Mesenchymal stem cell (in vitro differentiated cells and primary cell): ENCODE measurements around the gene FHOD3.

Source experiments
- DNase-seq: peaks from one replicate; pipeline ENCODE4 v3.0.0-alpha.2; 2013
- H2AFZ ChIP-seq: one replicate; pipeline ENCODE4 v1.6.1; 2013; ENCODE audit warnings: low read depth, mild to moderate bottlenecking, control low read depth, inconsistent platforms, low read length, moderate library complexity
- H2AK5ac ChIP-seq: 2 replicates; pipeline ENCODE4 v1.6.1; 2013; ENCODE audit warnings: low read length, moderate library complexity, mild to moderate bottlenecking, inconsistent platforms; ENCODE audit not compliant: severe bottlenecking
- H2BK120ac ChIP-seq: one replicate; pipeline ENCODE4 v1.6.1; 2013; ENCODE audit warnings: low read depth, mild to moderate bottlenecking, inconsistent platforms, low read length, moderate library complexity
- H2BK12ac ChIP-seq, 2 experiments: one replicate each; pipeline ENCODE4 v1.6.1; 2013; ENCODE audit warnings: inconsistent platforms in 2 of 2, low read length in 2 of 2, mild to moderate bottlenecking in 2 of 2, moderate library complexity in 2 of 2, control low read depth in 1 of 2
- H2BK15ac ChIP-seq: one replicate; pipeline ENCODE4 v1.6.1; 2013; ENCODE audit warnings: mild to moderate bottlenecking, low read depth, inconsistent platforms; ENCODE audit not compliant: poor library complexity, severe bottlenecking
- H2BK5ac ChIP-seq: 2 replicates; pipeline ENCODE4 v1.6.1; 2013; ENCODE audit warnings: low read depth, mild to moderate bottlenecking, low read length, control low read depth, inconsistent platforms; ENCODE audit not compliant: poor library complexity, severe bottlenecking
- H3K14ac ChIP-seq, 2 experiments: one replicate each; pipeline ENCODE4 v1.6.1; 2013; ENCODE audit warnings: inconsistent platforms in 2 of 2, low read length in 2 of 2, control low read depth in 1 of 2, mild to moderate bottlenecking in 1 of 2, moderate library complexity in 1 of 2
- H3K18ac ChIP-seq, 2 experiments: one replicate each; pipeline ENCODE4 v1.6.1; 2013; ENCODE audit warnings: inconsistent platforms in 2 of 2, low read length in 2 of 2, control low read depth in 1 of 2, low read depth in 1 of 2, mild to moderate bottlenecking in 1 of 2
- H3K23ac ChIP-seq, 2 experiments: one replicate each; pipeline ENCODE4 v1.6.1; 2013; ENCODE audit warnings: inconsistent platforms in 2 of 2, low read length in 2 of 2, mild to moderate bottlenecking in 2 of 2, moderate library complexity in 2 of 2, control low read depth in 1 of 2
- H3K27ac ChIP-seq: 2 replicates; pipeline ENCODE4 v1.5.1; 2013; ENCODE audit warnings: mild to moderate bottlenecking, moderate library complexity, low read length, control low read depth, inconsistent platforms; ENCODE audit not compliant: poor library complexity, severe bottlenecking
- H3K27me3 ChIP-seq, 2 experiments: 2 replicates each; pipeline versions ENCODE4 v1.6.1 to v1.7.0; 2013; ENCODE audit warnings: low read length in 2 of 2, mild to moderate bottlenecking in 2 of 2, moderate library complexity in 2 of 2, control low read depth in 1 of 2, inconsistent platforms in 1 of 2; ENCODE audit not compliant: control insufficient read depth in 1 of 2, insufficient read depth in 1 of 2
- H3K36me3 ChIP-seq, 2 experiments: 2 replicates each; pipeline versions ENCODE4 v1.6.1 to v1.7.0; 2013; ENCODE audit warnings: low read length in 2 of 2, control low read depth in 1 of 2, inconsistent platforms in 1 of 2, low read depth in 1 of 2, mild to moderate bottlenecking in 1 of 2; ENCODE audit not compliant: insufficient read depth in 2 of 2, control insufficient read depth in 1 of 2
- H3K4ac ChIP-seq, 2 experiments: one replicate each; pipeline ENCODE4 v1.6.1; 2013; ENCODE audit warnings: inconsistent platforms in 2 of 2, low read length in 2 of 2, mild to moderate bottlenecking in 2 of 2, moderate library complexity in 2 of 2, control low read depth in 1 of 2, low read depth in 1 of 2
- H3K4me1 ChIP-seq: 2 replicates; pipeline ENCODE4 v1.6.1; 2013; ENCODE audit warnings: low read depth, low read length, control low read depth; ENCODE audit not compliant: control insufficient read depth, insufficient read depth
- H3K4me2 ChIP-seq: 2 replicates; pipeline ENCODE4 v1.6.1; 2013; ENCODE audit warnings: low read length, mild to moderate bottlenecking, inconsistent platforms; ENCODE audit not compliant: poor library complexity, severe bottlenecking
- H3K4me3 ChIP-seq, 2 experiments: 2 replicates each; pipeline versions ENCODE4 v1.5.1 to v1.7.0; 2013; ENCODE audit warnings: low read length in 2 of 2, mild to moderate bottlenecking in 2 of 2, control low read depth in 1 of 2, low read depth in 1 of 2; ENCODE audit not compliant: insufficient read depth in 1 of 2
- H3K79me1 ChIP-seq: replicated peaks from 2 replicates; pipeline ENCODE4 v1.6.1; 2013; ENCODE audit warnings: mild to moderate bottlenecking, control low read depth, low read length, inconsistent platforms; ENCODE audit not compliant: poor library complexity, severe bottlenecking
- H3K9ac ChIP-seq: 2 replicates; pipeline ENCODE4 v1.7.0; 2013; ENCODE audit warnings: mild to moderate bottlenecking, low read length, moderate library complexity
- H3K9me3 ChIP-seq: 2 replicates; pipeline ENCODE4 v1.7.0; 2013; ENCODE audit warnings: mild to moderate bottlenecking, low read length; ENCODE audit not compliant: control insufficient read depth
- H4K8ac ChIP-seq: one replicate; pipeline ENCODE4 v1.6.1; 2013; ENCODE audit warnings: inconsistent platforms, mild to moderate bottlenecking, low read length, moderate library complexity
- H4K91ac ChIP-seq: one replicate; pipeline ENCODE4 v1.6.1; 2013; ENCODE audit warnings: mild to moderate bottlenecking, low read length, inconsistent platforms
- WGBS: methylation state at CpG from one replicate; pipeline ENCODE4 v1.1.7; 2013; ENCODE audit warnings: mixed read lengths; 5-methylcytosine and 5-hydroxymethylcytosine counted together

Gene FHOD3

DNA sequence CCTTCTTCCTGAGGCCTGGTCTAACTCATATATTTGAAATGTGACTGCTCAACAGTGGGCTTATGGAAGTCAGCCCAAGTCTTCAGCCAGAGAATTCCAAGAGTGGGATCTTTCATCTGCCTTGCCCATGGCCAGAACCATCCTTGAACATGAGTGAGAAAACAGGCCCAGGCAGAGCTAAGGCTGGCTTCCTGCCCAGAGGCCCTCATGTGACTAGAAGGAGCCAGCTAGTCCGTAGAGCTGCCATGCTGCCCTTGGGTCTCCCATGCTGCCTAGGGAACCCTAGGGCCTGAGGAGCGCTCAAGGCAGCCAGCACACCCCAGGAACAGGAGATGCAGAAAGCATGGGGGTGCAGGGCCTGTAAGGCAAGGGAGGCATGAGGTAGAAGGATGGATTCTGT lies 203.6 kb downstream of the FHOD3 start:
- no peak overlapping the region for H3K14ac ChIP-seq
- peaks cover 26% of the 10 kb centered on the region for H3K79me1 ChIP-seq
- H2BK120ac ChIP-seq = no peak overlapping the region
- H3K18ac ChIP-seq = no peak overlapping the region
- no peak overlapping the region for H2AFZ ChIP-seq
- H2BK15ac ChIP-seq = no peak overlapping the region
- H2AK5ac ChIP-seq = no peak overlapping the region
- H3K27ac ChIP-seq = no peak overlapping the region
- H3K27me3 ChIP-seq = no peaks in the 10 kb centered on the region
- no peak overlapping the region for H3K4me2 ChIP-seq
- no peak overlapping the region for H3K4me3 ChIP-seq
- 81% methylated on average over 2 of the region's 2 CpGs for WGBS
- no peak overlapping the region for H2BK5ac ChIP-seq
- no peak overlapping the region for H3K9ac ChIP-seq
- H3K4me1 ChIP-seq = peaks cover 6% of the 10 kb centered on the region
- no peak overlapping the region for H4K8ac ChIP-seq
- no peaks in the 10 kb centered on the region for H3K9me3 ChIP-seq
- H2BK12ac ChIP-seq = no peak overlapping the region
- DNase-seq = no peak
- no peak overlapping the region for H4K91ac ChIP-seq
- H3K36me3 ChIP-seq = peaks cover 0 to 10% of the 10 kb centered on the region in 2 experiments
- H3K23ac ChIP-seq = no peak overlapping the region
- H3K4ac ChIP-seq = no peak overlapping the region

DNA sequence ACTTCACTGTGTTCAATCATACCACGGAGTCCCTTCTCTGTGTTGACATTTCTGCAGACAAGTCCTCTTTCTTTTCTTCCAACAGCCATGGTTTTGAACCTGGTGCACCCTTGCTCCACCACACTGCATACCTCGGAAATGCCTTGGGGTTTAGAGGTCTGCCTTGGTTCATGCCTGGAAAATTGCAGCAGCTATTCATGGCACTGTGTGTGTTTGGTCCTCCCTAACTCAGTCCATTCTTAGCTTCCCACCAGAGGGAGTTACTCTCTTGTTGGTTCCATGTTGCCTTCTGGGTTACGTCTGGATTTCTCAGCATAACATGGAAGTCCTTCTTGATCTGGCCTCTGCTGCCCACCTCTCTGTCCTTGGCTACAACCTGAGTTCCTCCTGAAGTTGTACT lies 206.0 kb downstream of the FHOD3 start:
- Histone ChIP-seq H2BK120ac (no peak overlapping the region), H3K4me3 (no peak overlapping the region), H3K27ac (no peak overlapping the region), H2BK15ac (no peak overlapping the region), H3K4me2 (no peak overlapping the region), H4K8ac (no peak overlapping the region), H2AK5ac (no peak overlapping the region), H3K14ac (no peak overlapping the region), H3K9ac (no peak overlapping the region), H3K4ac (no peak overlapping the region), H3K18ac (no peak overlapping the region), H3K4me1 (peaks cover 6% of the 10 kb centered on the region), H3K36me3 (peaks cover 0 to 10% of the 10 kb centered on the region in 2 experiments), H2AFZ (no peak overlapping the region), H3K9me3 (no peaks in the 10 kb centered on the region), H3K79me1 (peaks cover 27% of the 10 kb centered on the region), H2BK5ac (no peak overlapping the region), H2BK12ac (no peak overlapping the region), H3K27me3 (no peaks in the 10 kb centered on the region), H4K91ac (no peak overlapping the region), H3K23ac (no peak overlapping the region)
- WGBS = 74% methylated on average over 3 of the region's 3 CpGs
- no peak for DNase-seq

DNA sequence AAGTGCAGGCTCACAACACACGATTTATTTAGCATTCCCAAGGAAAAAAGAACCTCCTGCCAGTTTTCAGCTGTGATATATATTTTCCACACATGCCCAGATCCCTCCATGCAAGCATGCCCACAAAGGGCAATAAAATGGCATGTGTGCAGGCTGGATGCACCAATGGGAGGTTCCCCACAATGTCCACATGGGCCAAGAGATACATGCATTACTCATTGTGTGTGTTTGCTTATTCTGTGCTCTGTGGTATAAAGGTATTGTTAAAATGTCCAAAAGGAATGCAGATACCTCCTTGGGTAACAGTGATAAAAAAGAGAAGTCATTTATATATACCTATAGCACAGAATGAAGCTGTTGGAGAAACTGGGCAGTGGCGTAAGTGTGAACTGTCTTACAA lies 207.4 kb downstream of the FHOD3 start:
- Histone ChIP-seq H3K27me3 (no peaks in the 10 kb centered on the region), H3K18ac (no peak overlapping the region), H2BK120ac (no peak overlapping the region), H3K36me3 (peaks cover 0 to 10% of the 10 kb centered on the region in 2 experiments), H3K9ac (no peak overlapping the region), H3K9me3 (no peaks in the 10 kb centered on the region), H2BK5ac (no peak overlapping the region), H4K8ac (no peak overlapping the region), H3K4ac (no peak overlapping the region), H2AFZ (no peak overlapping the region), H2BK12ac (no peak overlapping the region), H3K23ac (no peak overlapping the region), H2AK5ac (no peak overlapping the region), H3K14ac (no peak overlapping the region), H3K4me3 (no peak overlapping the region), H3K27ac (no peak overlapping the region), H2BK15ac (no peak overlapping the region), H3K4me2 (no peak overlapping the region), H4K91ac (no peak overlapping the region), H3K79me1 (peaks cover 24% of the 10 kb centered on the region), H3K4me1 (peaks cover 8% of the 10 kb centered on the region)
- 78% methylated on average over 2 of the region's 2 CpGs for WGBS
- no peak for DNase-seq

DNA sequence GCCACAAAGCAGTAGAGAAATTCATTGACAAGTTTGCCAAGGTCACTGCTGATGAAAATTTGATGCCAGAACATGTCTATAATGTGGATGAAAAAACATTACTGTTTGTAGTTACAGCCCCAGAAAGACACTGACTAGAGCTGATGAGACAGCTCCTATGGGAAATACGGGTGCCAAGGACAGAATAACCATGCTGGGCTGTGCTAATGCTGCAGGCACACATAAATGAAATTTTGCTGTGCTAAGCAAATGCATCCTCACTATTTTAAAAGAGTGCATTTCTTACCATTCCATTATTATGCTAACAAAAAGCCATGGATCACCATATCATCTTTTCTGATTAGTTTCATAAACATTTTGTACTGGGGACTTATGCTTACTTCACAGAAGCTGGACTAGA lies 208.2 kb downstream of the FHOD3 start:
- WGBS = 53% methylated on average over 1 of the region's 1 CpG
- peaks cover 18% of the 10 kb centered on the region for H3K79me1 ChIP-seq
- no peak overlapping the region for H2BK120ac ChIP-seq
- no peak overlapping the region for H2BK5ac ChIP-seq
- no peak overlapping the region for H3K4ac ChIP-seq
- H2AFZ ChIP-seq = no peak overlapping the region
- peaks cover 9% of the 10 kb centered on the region for H3K4me1 ChIP-seq
- no peak overlapping the region for H3K4me3 ChIP-seq
- H3K9ac ChIP-seq = no peak overlapping the region
- no peak overlapping the region for H2BK12ac ChIP-seq
- no peak overlapping the region for H3K27ac ChIP-seq
- DNase-seq = no peak
- no peak overlapping the region for H3K18ac ChIP-seq
- no peak overlapping the region for H4K91ac ChIP-seq
- no peak overlapping the region for H3K23ac ChIP-seq
- peaks cover 0 to 9% of the 10 kb centered on the region in 2 experiments for H3K36me3 ChIP-seq
- no peaks in the 10 kb centered on the region for H3K9me3 ChIP-seq
- H2AK5ac ChIP-seq = no peak overlapping the region
- no peaks in the 10 kb centered on the region for H3K27me3 ChIP-seq
- no peak overlapping the region for H3K14ac ChIP-seq
- H3K4me2 ChIP-seq = no peak overlapping the region
- H2BK15ac ChIP-seq = no peak overlapping the region
- H4K8ac ChIP-seq = no peak overlapping the region
